Measurements from ENCODE around the gene PID1.

DNA sequence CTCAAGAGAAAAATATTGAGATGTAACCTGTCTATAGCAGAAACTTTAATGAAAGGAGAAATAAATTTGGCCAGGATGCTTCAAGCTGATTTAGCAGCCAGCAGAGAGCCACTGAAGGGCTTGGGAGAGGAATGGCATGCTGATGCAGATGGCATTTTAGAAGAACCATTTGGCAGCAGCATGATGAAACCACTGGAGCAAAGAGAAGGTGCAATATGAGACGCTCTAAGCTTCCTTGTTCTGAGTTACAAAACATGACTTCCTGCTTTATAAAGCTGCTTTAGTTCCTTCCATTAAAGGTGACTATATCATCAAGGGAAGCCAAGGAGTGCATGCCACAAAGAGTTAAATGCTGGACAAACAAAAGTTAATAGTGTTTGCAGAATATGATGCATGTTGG is 189.7 kb downstream of the PID1 start:
- TF ChIP-seq, protein P1, sequence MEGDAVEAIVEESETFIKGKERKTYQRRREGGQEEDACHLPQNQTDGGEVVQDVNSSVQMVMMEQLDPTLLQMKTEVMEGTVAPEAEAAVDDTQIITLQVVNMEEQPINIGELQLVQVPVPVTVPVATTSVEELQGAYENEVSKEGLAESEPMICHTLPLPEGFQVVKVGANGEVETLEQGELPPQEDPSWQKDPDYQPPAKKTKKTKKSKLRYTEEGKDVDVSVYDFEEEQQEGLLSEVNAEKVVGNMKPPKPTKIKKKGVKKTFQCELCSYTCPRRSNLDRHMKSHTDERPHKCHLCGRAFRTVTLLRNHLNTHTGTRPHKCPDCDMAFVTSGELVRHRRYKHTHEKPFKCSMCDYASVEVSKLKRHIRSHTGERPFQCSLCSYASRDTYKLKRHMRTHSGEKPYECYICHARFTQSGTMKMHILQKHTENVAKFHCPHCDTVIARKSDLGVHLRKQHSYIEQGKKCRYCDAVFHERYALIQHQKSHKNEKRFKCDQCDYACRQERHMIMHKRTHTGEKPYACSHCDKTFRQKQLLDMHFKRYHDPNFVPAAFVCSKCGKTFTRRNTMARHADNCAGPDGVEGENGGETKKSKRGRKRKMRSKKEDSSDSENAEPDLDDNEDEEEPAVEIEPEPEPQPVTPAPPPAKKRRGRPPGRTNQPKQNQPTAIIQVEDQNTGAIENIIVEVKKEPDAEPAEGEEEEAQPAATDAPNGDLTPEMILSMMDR (IDR thresholded peaks at IDR 0.05): no peak
- TF ChIP-seq EZH2 (IDR thresholded peaks at IDR 0.05; ENCODE audit: borderline replicate concordance, insufficient read depth, low read depth, low read length, poor library complexity, severe bottlenecking): no peak
